ENCODE data around the gene C5orf15.

The C5orf15 gene

GRCh38 chr5:133966090-133966489, 2.3 kb downstream of the C5orf15 start:
- no peak for DNase-seq (ENCODE audit: low read depth in 1 of 2, low spot score in 1 of 2)
- Histone ChIP-seq H3K4me3 (replicated peaks; ENCODE audit: insufficient read depth, low read length) (no peak overlapping the region), H3K27me3 (ENCODE audit: insufficient read depth, poor library complexity, severe bottlenecking) (no peaks in the 10 kb centered on the region), H3K27ac (replicated peaks) (no peak overlapping the region)
- TF ChIP-seq, protein P1, sequence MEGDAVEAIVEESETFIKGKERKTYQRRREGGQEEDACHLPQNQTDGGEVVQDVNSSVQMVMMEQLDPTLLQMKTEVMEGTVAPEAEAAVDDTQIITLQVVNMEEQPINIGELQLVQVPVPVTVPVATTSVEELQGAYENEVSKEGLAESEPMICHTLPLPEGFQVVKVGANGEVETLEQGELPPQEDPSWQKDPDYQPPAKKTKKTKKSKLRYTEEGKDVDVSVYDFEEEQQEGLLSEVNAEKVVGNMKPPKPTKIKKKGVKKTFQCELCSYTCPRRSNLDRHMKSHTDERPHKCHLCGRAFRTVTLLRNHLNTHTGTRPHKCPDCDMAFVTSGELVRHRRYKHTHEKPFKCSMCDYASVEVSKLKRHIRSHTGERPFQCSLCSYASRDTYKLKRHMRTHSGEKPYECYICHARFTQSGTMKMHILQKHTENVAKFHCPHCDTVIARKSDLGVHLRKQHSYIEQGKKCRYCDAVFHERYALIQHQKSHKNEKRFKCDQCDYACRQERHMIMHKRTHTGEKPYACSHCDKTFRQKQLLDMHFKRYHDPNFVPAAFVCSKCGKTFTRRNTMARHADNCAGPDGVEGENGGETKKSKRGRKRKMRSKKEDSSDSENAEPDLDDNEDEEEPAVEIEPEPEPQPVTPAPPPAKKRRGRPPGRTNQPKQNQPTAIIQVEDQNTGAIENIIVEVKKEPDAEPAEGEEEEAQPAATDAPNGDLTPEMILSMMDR (IDR thresholded peaks at IDR 0.05; ENCODE audit: insufficient read depth, low read length): no peak
- TF ChIP-seq POLR2AphosphoS5 (IDR thresholded peaks at IDR 0.05; ENCODE audit: low read depth) (no peak), SPI1 (IDR thresholded peaks at IDR 0.05; ENCODE audit: borderline replicate concordance, low read depth) (no peak), GABPA (IDR thresholded peaks at IDR 0.05; ENCODE audit: low read depth) (no peak), REST (IDR thresholded peaks at IDR 0.05; ENCODE audit: insufficient replicate concordance, low read depth) (no peak)

DNA sequence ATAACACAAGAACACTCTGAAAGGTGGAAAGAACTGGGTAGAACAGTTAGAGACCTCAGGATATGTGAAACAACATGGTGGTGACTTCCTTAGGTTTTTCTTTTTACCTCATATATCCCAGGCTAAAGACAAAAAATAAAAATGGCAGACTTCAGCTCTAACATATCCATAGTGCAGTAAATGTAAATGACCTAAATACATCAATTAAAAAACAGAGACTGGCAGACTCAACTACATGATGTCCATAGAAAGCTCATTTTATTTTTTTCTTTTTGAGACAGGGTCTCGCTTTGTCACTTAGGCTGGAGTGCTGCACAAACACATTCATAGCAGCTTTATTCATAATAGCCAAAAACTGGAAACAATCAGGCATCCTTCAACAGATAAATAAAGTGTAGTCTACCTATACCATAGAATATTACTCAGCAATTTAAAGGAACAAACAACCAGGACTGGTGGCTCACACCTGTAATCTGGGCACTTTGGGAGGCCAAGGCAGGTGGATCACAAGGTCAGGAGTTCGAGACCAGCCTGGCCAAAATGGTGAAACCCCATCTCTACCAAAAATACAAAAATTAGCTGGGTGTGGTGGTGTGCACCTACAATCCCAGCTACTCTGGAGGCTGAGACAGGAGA, 4.8 kb downstream of the C5orf15 start:
- no peak overlapping the region for H3K27ac ChIP-seq (replicated peaks)
- H3K4me3 ChIP-seq (replicated peaks; ENCODE audit: insufficient read depth, low read length): no peak overlapping the region
- no peak for DNase-seq (ENCODE audit: low read depth in 1 of 2, low spot score in 1 of 2)
- no peaks in the 10 kb centered on the region for H3K27me3 ChIP-seq (ENCODE audit: insufficient read depth, poor library complexity, severe bottlenecking)
- TF ChIP-seq, protein P1 (IDR thresholded peaks at IDR 0.05; ENCODE audit: insufficient read depth, low read length): no peak
- no peak for TF ChIP-seq REST (IDR thresholded peaks at IDR 0.05; ENCODE audit: insufficient replicate concordance, low read depth)
- no peak for TF ChIP-seq GABPA (IDR thresholded peaks at IDR 0.05; ENCODE audit: low read depth)
- TF ChIP-seq POLR2AphosphoS5 (IDR thresholded peaks at IDR 0.05; ENCODE audit: low read depth): no peak
- no peak for TF ChIP-seq SPI1 (IDR thresholded peaks at IDR 0.05; ENCODE audit: borderline replicate concordance, low read depth)

DNA sequence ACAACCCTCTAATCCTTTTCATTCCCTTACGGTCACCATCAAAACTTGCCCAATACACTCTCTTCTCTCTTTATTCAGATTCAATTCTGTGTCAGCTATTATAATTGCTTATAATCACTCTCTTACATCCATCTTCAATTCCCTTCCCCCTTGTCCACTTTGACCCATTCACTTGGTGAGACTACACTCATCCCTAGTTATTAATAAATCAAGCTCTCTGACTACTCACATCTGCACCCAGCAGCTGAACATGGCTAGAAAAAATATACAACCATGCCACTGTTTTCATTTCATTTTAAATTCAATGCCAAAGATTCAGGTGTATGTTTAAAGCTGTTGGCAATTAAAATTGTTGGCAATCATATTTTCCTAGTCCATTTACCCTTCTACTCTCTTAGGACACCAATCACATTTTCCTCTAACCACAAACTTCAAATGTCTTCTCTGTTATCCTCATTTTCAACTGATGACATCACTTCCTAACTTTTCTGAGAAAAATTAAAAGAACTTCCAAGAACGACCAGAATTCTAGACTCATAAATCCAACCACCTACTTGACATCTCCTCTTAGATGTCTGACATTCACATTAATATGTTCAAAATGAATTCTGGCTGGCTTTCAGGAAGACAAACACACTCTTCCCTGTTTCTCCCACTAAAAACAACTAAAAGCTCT, 5.5 kb downstream of the C5orf15 start:
- Histone ChIP-seq H3K4me3 (replicated peaks; ENCODE audit: insufficient read depth, low read length) (no peak overlapping the region), H3K27me3 (ENCODE audit: insufficient read depth, poor library complexity, severe bottlenecking) (no peaks in the 10 kb centered on the region), H3K27ac (replicated peaks) (no peak overlapping the region)
- no peak for DNase-seq (ENCODE audit: low read depth in 1 of 2, low spot score in 1 of 2)
- TF ChIP-seq POLR2AphosphoS5 (IDR thresholded peaks at IDR 0.05; ENCODE audit: low read depth) (no peak), SPI1 (IDR thresholded peaks at IDR 0.05; ENCODE audit: borderline replicate concordance, low read depth) (no peak), GABPA (IDR thresholded peaks at IDR 0.05; ENCODE audit: low read depth) (no peak)
- TF ChIP-seq, protein P1 (IDR thresholded peaks at IDR 0.05; ENCODE audit: insufficient read depth, low read length): no peak

Data from HL-60 (cell line).